IMR-90 (cell line): ENCODE measurements around the gene KRT10. TPM values are rescaled to one million over a fixed set of nuclear protein-coding genes. Genes with fewer than 3 reads are reported as not detected.

Experiments used
- ATAC-seq: fragments of 200-7000 bp; cut with Tn5 transposase; 2 replicates; pipeline ENCODE4 v1.9.1; 2020; ENCODE audit warnings: low read depth, mild to moderate bottlenecking, moderate library complexity
- BruUV-seq: library from RNA; stranded (reverse); fragments of 400-500 nt; replicated peaks from 2 replicates; lab custom pipeline; 2021; lab: Mats Ljungman, UMichigan
- CTCF ChIA-PET: fragments of 300-600 bp; formaldehyde crosslinking; extraction: SDS; loops from one replicate; lab custom pipeline; 2021; ENCODE audit warnings: antibody characterized with exemption; lab: Yijun Ruan, JAX
- POLR2A ChIA-PET: fragments of 300-600 bp; sonication (Branson Sonifier 250); formaldehyde crosslinking; loops from one replicate; lab custom pipeline; 2022; ENCODE audit warnings: antibody characterized with exemption; ENCODE audit not compliant: unreplicated experiment; lab: Charles Lee
- DNase-seq: peaks from one replicate; pipeline ENCODE4 v3.0.0; 2013
- H2AFZ ChIP-seq: replicated peaks from 2 replicates; pipeline ENCODE3; 2013; ENCODE audit warnings: low read length, mild to moderate bottlenecking; ENCODE audit not compliant: poor library complexity
- H2AK5ac ChIP-seq: 2 replicates; pipeline ENCODE4 v1.6.1; 2013; ENCODE audit warnings: low read depth, low read length, inconsistent platforms
- H2AK9ac ChIP-seq: replicated peaks from 2 replicates; pipeline ENCODE3; 2013; ENCODE audit warnings: mild to moderate bottlenecking, low read depth, low read length, moderate library complexity; ENCODE audit not compliant: poor library complexity
- H2BK120ac ChIP-seq: 2 replicates; pipeline ENCODE4 v1.6.1; 2013; ENCODE audit warnings: low read depth, low read length, inconsistent platforms
- H2BK15ac ChIP-seq: 3 replicates; pipeline ENCODE4 v1.6.1; 2013; ENCODE audit warnings: low read depth, low read length, inconsistent platforms
- H2BK20ac ChIP-seq: 2 replicates; pipeline ENCODE4 v1.6.1; 2013; ENCODE audit warnings: low read depth, mild to moderate bottlenecking, inconsistent platforms, low read length, moderate library complexity
- H2BK5ac ChIP-seq: 2 replicates; pipeline ENCODE4 v1.6.1; 2013; ENCODE audit warnings: mild to moderate bottlenecking, low read depth, low read length, inconsistent platforms; ENCODE audit not compliant: poor library complexity, severe bottlenecking
- H3K14ac ChIP-seq: replicated peaks from 2 replicates; pipeline ENCODE4 v1.6.1; 2013; ENCODE audit warnings: low read depth, low read length, inconsistent platforms
- H3K18ac ChIP-seq: 2 replicates; pipeline ENCODE4 v1.6.1; 2013; ENCODE audit warnings: low read depth, low read length, control low read depth
- H3K23ac ChIP-seq: 2 replicates; pipeline ENCODE4 v1.6.1; 2013; ENCODE audit warnings: low read depth, low read length, inconsistent platforms
- H3K27ac ChIP-seq: 2 replicates; pipeline ENCODE4 v1.5.1; 2013; ENCODE audit warnings: mild to moderate bottlenecking, control low read depth, low read length; ENCODE audit not compliant: insufficient read depth
- H3K27me3 ChIP-seq: 2 replicates; pipeline ENCODE4 v1.6.1; 2013; ENCODE audit warnings: low read length; ENCODE audit not compliant: control insufficient read depth, insufficient read depth
- H3K36me3 ChIP-seq: 2 replicates; pipeline ENCODE4 v1.6.1; 2013; ENCODE audit warnings: low read length, mixed read lengths; ENCODE audit not compliant: control insufficient read depth, insufficient read depth
- H3K4ac ChIP-seq: 2 replicates; pipeline ENCODE4 v1.6.1; 2013; ENCODE audit warnings: low read depth, low read length, inconsistent platforms
- H3K4me1 ChIP-seq: 2 replicates; pipeline ENCODE4 v1.6.1; 2013; ENCODE audit warnings: low read length, mixed read lengths; ENCODE audit not compliant: control insufficient read depth, insufficient read depth
- H3K4me2 ChIP-seq: 2 replicates; pipeline ENCODE4 v1.6.1; 2013; ENCODE audit warnings: low read depth, mild to moderate bottlenecking, control low read depth, low read length, moderate library complexity
- H3K4me3 ChIP-seq: 2 replicates; pipeline ENCODE4 v1.5.1; 2013; ENCODE audit warnings: low read depth, mild to moderate bottlenecking, control low read depth, low read length, moderate library complexity; ENCODE audit not compliant: insufficient read depth
- H3K56ac ChIP-seq: 2 replicates; pipeline ENCODE4 v1.6.1; 2013; ENCODE audit warnings: low read length, inconsistent platforms; ENCODE audit not compliant: insufficient read depth; ENCODE audit errors: extremely low read depth
- H3K79me1 ChIP-seq, 2 experiments: 2 replicates each; pipeline ENCODE4 v1.6.1; 2013; ENCODE audit warnings: low read length in 2 of 2, inconsistent platforms in 1 of 2, low read depth in 1 of 2
- H3K9ac ChIP-seq: 2 replicates; pipeline ENCODE4 v1.6.1; 2013; ENCODE audit warnings: low read depth, low read length, control low read depth
- H3K9me1 ChIP-seq: 2 replicates; pipeline ENCODE4 v1.6.1; 2013; ENCODE audit warnings: low read length, inconsistent platforms; ENCODE audit not compliant: insufficient read depth
- H3K9me3 ChIP-seq: 2 replicates; pipeline ENCODE4 v1.6.1; 2013; ENCODE audit warnings: low read length; ENCODE audit not compliant: control insufficient read depth, insufficient read depth
- H4K20me1 ChIP-seq: 2 replicates; pipeline ENCODE4 v1.6.1; 2013; ENCODE audit warnings: low read length, inconsistent platforms; ENCODE audit not compliant: insufficient read depth
- H4K5ac ChIP-seq: 2 replicates; pipeline ENCODE4 v1.6.1; 2013; ENCODE audit warnings: mild to moderate bottlenecking, low read depth, low read length, control low read depth
- H4K8ac ChIP-seq, 2 experiments: 2 replicates each; pipeline ENCODE4 v1.6.1; 2013; ENCODE audit warnings: low read depth in 2 of 2, low read length in 2 of 2, control low read depth in 1 of 2, inconsistent platforms in 1 of 2
- H4K91ac ChIP-seq: 2 replicates; pipeline ENCODE4 v1.6.1; 2013; ENCODE audit warnings: low read depth, low read length, inconsistent platforms; ENCODE audit not compliant: insufficient read depth
- BHLHE40 ChIP-seq: fragments of 150-350 bp; IDR thresholded peaks from 2 replicates; pipeline ENCODE4 v1.6.1; 2016; ENCODE audit warnings: mild to moderate bottlenecking, low read depth, low read length
- CEBPB ChIP-seq: IDR thresholded peaks from 2 replicates; pipeline ENCODE4 v1.6.1; 2012; ENCODE audit warnings: low read depth, low read length, improper control_type of control experiment
- CHD1 ChIP-seq: IDR thresholded peaks from 2 replicates; pipeline ENCODE4 v1.6.1; 2012; ENCODE audit warnings: low read depth, low read length, improper control_type of control experiment
- ELK1 ChIP-seq: fragments of 150-350 bp; IDR thresholded peaks from 2 replicates; pipeline ENCODE4 v1.6.1; 2016; ENCODE audit warnings: low read depth, mild to moderate bottlenecking, low read length, moderate library complexity, borderline replicate concordance
- FOS ChIP-seq: fragments of 150-350 bp; IDR thresholded peaks from 2 replicates; pipeline ENCODE4 v1.6.1; 2016; ENCODE audit warnings: low read depth, low read length
- MAFK ChIP-seq: IDR thresholded peaks from 2 replicates; pipeline ENCODE4 v1.6.1; 2012; ENCODE audit warnings: low read depth, low read length, improper control_type of control experiment
- MAZ ChIP-seq: IDR thresholded peaks from 2 replicates; pipeline ENCODE4 v1.6.1; 2012; ENCODE audit warnings: low read depth, mild to moderate bottlenecking, low read length, improper control_type of control experiment, moderate library complexity, borderline replicate concordance
- NFE2L2 ChIP-seq: fragments of 150-350 bp; IDR thresholded peaks from 2 replicates; pipeline ENCODE4 v1.6.1; 2016; ENCODE audit warnings: low read depth, mild to moderate bottlenecking, low read length
- POLR2A ChIP-seq: IDR thresholded peaks from 2 replicates; pipeline ENCODE4 v1.6.1; 2012; ENCODE audit warnings: mild to moderate bottlenecking, low read depth, low read length
- RAD21 ChIP-seq: IDR thresholded peaks from 2 replicates; pipeline ENCODE4 v1.6.1; 2012; ENCODE audit warnings: low read length, improper control_type of control experiment
- RCOR1 ChIP-seq: IDR thresholded peaks from 2 replicates; pipeline ENCODE4 v1.6.1; 2012; ENCODE audit warnings: mild to moderate bottlenecking, low read length, improper control_type of control experiment; ENCODE audit not compliant: insufficient replicate concordance
- RFX5 ChIP-seq: IDR thresholded peaks from 2 replicates; pipeline ENCODE4 v1.8.0; 2012; ENCODE audit warnings: low read depth, mild to moderate bottlenecking, low read length, moderate library complexity
- SMC3 ChIP-seq: fragments of 150-350 bp; IDR thresholded peaks from 2 replicates; pipeline ENCODE4 v1.6.1; 2016; ENCODE audit warnings: low read depth, mild to moderate bottlenecking, antibody characterized with exemption, low read length, moderate library complexity
- WGBS, 2 experiments: methylation state at CpG; one replicate each; pipeline versions ENCODE4 v1.1.5 to v1.1.7; 2013; ENCODE audit warnings: missing lambda C conversion rate in 2 of 2; ENCODE audit not compliant: insufficient read length in 1 of 2; ENCODE audit errors: extremely low coverage in 2 of 2; 5-methylcytosine and 5-hydroxymethylcytosine counted together
- dilution Hi-C: fragments of 300-500 bp; cut with HindIII; formaldehyde crosslinking; loops from one replicate; pipeline ENCODE4 v1.14.3; 2018; ENCODE audit warnings: low sequenced_read_pairs; ENCODE audit not compliant: unreplicated experiment
- in situ Hi-C: fragments of 300-500 bp; cut with MboI; formaldehyde crosslinking; loops from 3 replicates; pipeline ENCODE4 v1.14.3; 2019; ENCODE audit warnings: low sequenced_read_pairs, inconsistent platforms, mixed read lengths
- intact Hi-C: fragments of 100-400 bp; cut with micrococcal nuclease; formaldehyde crosslinking; loops from 2 replicates; pipeline ENCODE4 v1.10.0; 2022
- polyA plus RNA-seq, 3 experiments: library from polyadenylated mRNA; depleted of rRNA; stranded (reverse); fragments of >200 nt; gene quantifications; 2 replicates each; pipeline ENCODE4 v1.2.3, GENCODE V29; 2012; ENCODE audit warnings: low replicate concordance in 1 of 3
- total RNA-seq: library from RNA; depleted of rRNA; stranded (reverse); fragments of >200 nt; gene quantifications from 2 replicates; pipeline ENCODE4 v1.2.3, GENCODE V29; 2012
- TF ChIP-seq, protein P1 (sequence below): fragments of 150-350 bp; IDR thresholded peaks from 2 replicates; pipeline ENCODE4 v1.6.1; 2017; ENCODE audit warnings: mild to moderate bottlenecking, antibody characterized with exemption, low read length, low read depth

KRT10 gene
- total and polyA plus RNA-seq, 2 of the 4 experiments (the other 2 are of a cell fraction) = 0.18 to 18.3 TPM

- POLR2A ChIA-PET = no interaction called here
- H4K20me1 ChIP-seq = no peaks in the 10 kb centered on the region
- H3K79me1 ChIP-seq = peaks cover 30 to 38% of the 10 kb centered on the region in 2 experiments
- no peak overlapping the region for H2AFZ ChIP-seq
- no peaks in the 10 kb centered on the region for H3K9me3 ChIP-seq
- H2AK9ac ChIP-seq = no peak overlapping the region
- H4K5ac ChIP-seq = peak overlapping the region; percentile 46
- no peak overlapping the region for H3K9ac ChIP-seq
- no peak overlapping the region for H3K56ac ChIP-seq
- H2BK15ac ChIP-seq = 0 out of 3 replicates have a peak overlapping the region, but pooled peaks have one; percentile 11
- WGBS, 2 experiments = 74% methylated on average over 3 of the region's 9 CpGs; no CpG with 5 or more reads in 1 of the 2 experiments
- CTCF ChIA-PET = no interaction called here
- peaks cover 5% of the 10 kb centered on the region; the same call in 1 of the 2 replicates for H3K4me1 ChIP-seq
- dilution Hi-C loops = no loop called here
- H2BK120ac ChIP-seq = no peak overlapping the region
- in situ Hi-C loops = no loop called here
- H3K27ac ChIP-seq = no peak overlapping the region; the same call in 1 of the 2 replicates
- TF ChIP-seq ELK1 (no peak), RAD21 (no peak), CEBPB (no peak), BHLHE40 (no peak), CHD1 (no peak), SMC3 (no peak), MAZ (no peak), POLR2A (no peak), MAFK (no peak), NFE2L2 (no peak), RFX5 (no peak), FOS (no peak), RCOR1 (no peak)
- TF ChIP-seq, protein P1, sequence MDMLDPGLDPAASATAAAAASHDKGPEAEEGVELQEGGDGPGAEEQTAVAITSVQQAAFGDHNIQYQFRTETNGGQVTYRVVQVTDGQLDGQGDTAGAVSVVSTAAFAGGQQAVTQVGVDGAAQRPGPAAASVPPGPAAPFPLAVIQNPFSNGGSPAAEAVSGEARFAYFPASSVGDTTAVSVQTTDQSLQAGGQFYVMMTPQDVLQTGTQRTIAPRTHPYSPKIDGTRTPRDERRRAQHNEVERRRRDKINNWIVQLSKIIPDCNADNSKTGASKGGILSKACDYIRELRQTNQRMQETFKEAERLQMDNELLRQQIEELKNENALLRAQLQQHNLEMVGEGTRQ = no peak
- no peak overlapping the region for H3K18ac ChIP-seq
- DNase-seq (no peak), ATAC-seq (no peak)
- H3K36me3 ChIP-seq = peaks cover 10% of the 10 kb centered on the region
- H3K9me1 ChIP-seq = peaks cover 3% of the 10 kb centered on the region
- BruUV-seq = no TSS peak
- no peak overlapping the region for H3K4me3 ChIP-seq
- H4K8ac ChIP-seq = peak overlapping the region; percentile 34 to 97; a peak in 2 of 4 replicates
- intact Hi-C loops = no loop called here
- peak overlapping the region; percentile 1; the same call in 1 of the 2 replicates for H3K4ac ChIP-seq
- H4K91ac ChIP-seq = no peak overlapping the region
- no peaks in the 10 kb centered on the region for H3K27me3 ChIP-seq
- H3K23ac ChIP-seq = no peak overlapping the region
- H3K4me2 ChIP-seq = 0 out of 2 replicates have a peak overlapping the region, but pooled peaks have one; percentile 10
- H3K14ac ChIP-seq = no peak overlapping the region
- peak overlapping the region; percentile 5 for H2AK5ac ChIP-seq
- peak overlapping the region; percentile 88 for H2BK5ac ChIP-seq
- no peak overlapping the region for H2BK20ac ChIP-seq
These were observed 2.1 kb downstream of the KRT10 start for GRCh38 chr17:40820228-40820838.
